HepG2 (cell line): ENCODE measurements around the gene WNT10A. TPM values are rescaled to one million over a fixed set of nuclear protein-coding genes. Genes with fewer than 3 reads are reported as not detected.

Experiments
- ATAC-seq: fragments of 200-7000 bp; cut with Tn5 transposase; 3 replicates; pipeline ENCODE4 v1.9.1; 2020; ENCODE audit warnings: mild to moderate bottlenecking, moderate library complexity
- BruUV-seq: library from RNA; stranded (reverse); fragments of 400-500 nt; replicated peaks from 2 replicates; lab custom pipeline; 2021; lab: Mats Ljungman, UMichigan
- CTCF ChIA-PET: fragments of 300-600 bp; formaldehyde crosslinking; extraction: SDS; loops from one replicate; lab custom pipeline; 2021; ENCODE audit warnings: low total read pairs, inconsistent platforms, low intra/inter-chr PET ratio; lab: Yijun Ruan, JAX
- POLR2A ChIA-PET: fragments of 350-600 bp; sonication (Branson Sonifier 250); formaldehyde crosslinking; loops from one replicate; lab custom pipeline; 2020; ENCODE audit warnings: antibody characterized with exemption, inconsistent platforms; lab: Yijun Ruan, JAX
- DNase-seq: peaks from one replicate; pipeline ENCODE4 v3.0.0-alpha.2; 2015; ENCODE audit warnings: low spot score
- FAIRE-seq: peaks from 3 replicates; lab custom pipeline; 2011; peaks lifted over from hg19 to GRCh38; lab: Jason Lieb, UNC
- H2AFZ ChIP-seq: one replicate; pipeline ENCODE4 v1.6.1; 2011; ENCODE audit warnings: low read length, inconsistent platforms
- H3K27ac ChIP-seq: fragments of 300-600 bp; 3 replicates; pipeline ENCODE4 v1.8.0; 2011; ENCODE audit warnings: mixed run types, mild to moderate bottlenecking, mixed read lengths, low read length, inconsistent platforms; ENCODE audit not compliant: insufficient read depth; ENCODE audit errors: extremely low read length
- H3K27me3 ChIP-seq, 2 experiments: fragments of 200-600 bp in 1 of 2; 2 replicates in 1 of 2; 3 replicates in 1 of 2; pipeline versions ENCODE4 v1.6.0 to v1.8.0; 2011; ENCODE audit warnings: low read length in 2 of 2, mild to moderate bottlenecking in 2 of 2, moderate library complexity in 2 of 2, inconsistent platforms in 1 of 2; ENCODE audit not compliant: insufficient read depth in 2 of 2, control insufficient read depth in 1 of 2
- H3K36me3 ChIP-seq, 2 experiments: fragments of 200-600 bp in 1 of 2; replicated peaks in 1 of 2; 2 replicates in 1 of 2; 3 replicates in 1 of 2; pipeline versions ENCODE4 v1.5.1 to v1.8.0; 2011; ENCODE audit warnings: low read length in 2 of 2, inconsistent platforms in 1 of 2; ENCODE audit not compliant: insufficient read depth in 2 of 2, control insufficient read depth in 1 of 2
- H3K4me1 ChIP-seq: 2 replicates; pipeline ENCODE4 v1.5.1; 2012; ENCODE audit warnings: low read length, inconsistent platforms; ENCODE audit not compliant: insufficient read depth
- H3K4me2 ChIP-seq: 2 replicates; pipeline ENCODE4 v1.6.0; 2011; ENCODE audit warnings: low read depth, low read length, inconsistent platforms
- H3K4me3 ChIP-seq, 3 experiments: fragments of 200-600 bp in 1 of 3; sonication (generic), shearing (Covaris generic) in 1 of 3; replicated peaks in 1 of 3; 2 replicates each; pipeline ENCODE4 v1.5.1; 2011 to 2016; ENCODE audit warnings: low read length in 3 of 3, inconsistent platforms in 2 of 3, low read depth in 2 of 3, mild to moderate bottlenecking in 2 of 3, control low read depth in 1 of 3, mixed read lengths in 1 of 3; ENCODE audit not compliant: insufficient read depth in 1 of 3
- H3K79me2 ChIP-seq: one replicate; pipeline ENCODE4 v1.6.1; 2011; ENCODE audit warnings: low read length, inconsistent platforms; ENCODE audit not compliant: insufficient read depth
- H3K9ac ChIP-seq: 2 replicates; pipeline ENCODE4 v1.6.0; 2011; ENCODE audit warnings: mild to moderate bottlenecking, low read depth, low read length, inconsistent platforms; ENCODE audit not compliant: insufficient read depth
- H3K9me3 ChIP-seq: 2 replicates; pipeline ENCODE4 v1.5.1; 2012; ENCODE audit warnings: mild to moderate bottlenecking, low read length
- H4K20me1 ChIP-seq: 2 replicates; pipeline ENCODE4 v1.6.0; 2011; ENCODE audit warnings: inconsistent platforms, mild to moderate bottlenecking, low read length, moderate library complexity; ENCODE audit not compliant: insufficient read depth
- ELF3 ChIP-seq: IDR thresholded peaks from 2 replicates; pipeline ENCODE4 v1.6.1; 2016; ENCODE audit warnings: missing genetic modification reagents, missing compliant biosample characterization
- EP300 ChIP-seq, 3 experiments: sonication (generic) in 1 of 3; formaldehyde crosslinking in 1 of 3; IDR thresholded peaks; 2 replicates each; pipeline versions ENCODE4 v1.5.1 to v1.6.1; 2011 to 2020; ENCODE audit warnings: low read depth in 2 of 3, low read length in 2 of 3, borderline replicate concordance in 1 of 3, improper control_type of control experiment in 1 of 3, mild to moderate bottlenecking in 1 of 3, missing genetic modification reagents in 1 of 3, moderate library complexity in 1 of 3
- EZH2 ChIP-seq: conservative IDR thresholded peaks from 2 replicates; pipeline ENCODE4 v1.6.1; 2012; ENCODE audit warnings: mild to moderate bottlenecking, low read depth, low read length, moderate library complexity
- FOXA3 ChIP-seq: IDR thresholded peaks from 2 replicates; pipeline ENCODE4 v1.6.1; 2016; ENCODE audit warnings: missing genetic modification reagents, missing compliant biosample characterization
- FOXM1 ChIP-seq: sonication (generic); formaldehyde crosslinking; IDR thresholded peaks from 2 replicates; pipeline ENCODE4 v1.5.0; 2020; ENCODE audit warnings: missing genetic modification reagents
- GRHL1 ChIP-seq: sonication (generic); formaldehyde crosslinking; conservative IDR thresholded peaks from 2 replicates; pipeline ENCODE4 v1.8.0; 2022; ENCODE audit warnings: missing genetic modification reagents
- RFXAP ChIP-seq: sonication (generic); formaldehyde crosslinking; IDR thresholded peaks from 2 replicates; pipeline ENCODE4 v1.4.0; 2020; ENCODE audit warnings: missing genetic modification reagents, borderline replicate concordance
- SCMH1 ChIP-seq: sonication (generic); formaldehyde crosslinking; IDR thresholded peaks from 2 replicates; pipeline ENCODE4 v1.9.0; 2021; ENCODE audit warnings: missing genetic modification reagents, mild to moderate bottlenecking, borderline replicate concordance
- ZBTB7B ChIP-seq: sonication (generic); formaldehyde crosslinking; IDR thresholded peaks from 2 replicates; pipeline ENCODE4 v1.4.0; 2020; ENCODE audit warnings: missing genetic modification reagents
- ZNF354B ChIP-seq: sonication (generic); formaldehyde crosslinking; IDR thresholded peaks from 2 replicates; pipeline ENCODE4 v1.8.0; 2022; ENCODE audit warnings: mild to moderate bottlenecking, missing genetic modification reagents
- ZNF639 ChIP-seq: conservative IDR thresholded peaks from 2 replicates; pipeline ENCODE4 v1.6.1; 2018; ENCODE audit warnings: missing genetic modification reagents
- WGBS: methylation state at CpG from one replicate; pipeline ENCODE4 v1.1.6; 2017; ENCODE audit warnings: low lambda C conversion rate; 5-methylcytosine and 5-hydroxymethylcytosine counted together
- in situ Hi-C: cut with HindIII; loops from 2 replicates; pipeline ENCODE4 v1.10.0; 2017; ENCODE audit warnings: low pct_unique_long_range_greater_than_20kb; ENCODE audit not compliant: extremely low pct_ligation_motif_present
- intact Hi-C: fragments of 100-400 bp; cut with micrococcal nuclease; formaldehyde crosslinking; loops from one replicate; pipeline ENCODE4 v1.10.0; 2022; ENCODE audit not compliant: unreplicated experiment
- polyA plus RNA-seq, 8 experiments: library from polyadenylated mRNA; depleted of rRNA in 3 of 8; stranded (reverse) in 7 of 8; unstranded in 1 of 8; fragments of >200 nt; fragmentation: Illumina TruSeq in 4 of 8; extraction: Trizol in 4 of 8; gene quantifications; 2 replicates each; pipeline versions ENCODE4 v1.2.1 to v1.2.3, GENCODE V29; 2011 to 2016; ENCODE audit warnings: low read depth in 4 of 8, missing spikeins in 1 of 8, mixed read lengths in 1 of 8; ENCODE audit not compliant: insufficient read depth in 1 of 8
- total RNA-seq, 5 experiments: library from RNA; depleted of rRNA; stranded (reverse); fragments of >200 nt; fragmentation: Illumina TruSeq; extraction: Trizol; gene quantifications; 2 replicates each; pipeline ENCODE4 v1.2.3, GENCODE V29; 2016; ENCODE audit warnings: low read depth in 1 of 5

The WNT10A gene
- total and polyA plus RNA-seq, 2 of the 13 experiments (the other 11 are each of a cell fraction or from before 2014, with no cell fraction given), result 0.03 TPM; not detected in 1

GRCh38 chr2:218857371-218858137 lies 23.1 kb upstream of the WNT10A start:
- no TSS peak for BruUV-seq
- TF ChIP-seq ELF3 (CRISPR knock-in tag), result no peak
- TF ChIP-seq FOXM1, result no peak
- TF ChIP-seq ZNF639 (CRISPR knock-in tag), result no peak
- no peak for TF ChIP-seq EP300 (IDR thresholded peaks at IDR 0.05; ENCODE audit: low read depth in 2 of 2, low read length in 2 of 2)
- TF ChIP-seq EP300 (CRISPR knock-in tag; IDR thresholded peaks at IDR 0.05; ENCODE audit: borderline replicate concordance), result no peak
- TF ChIP-seq ZNF354B (CRISPR knock-in tag), result no peak
- TF ChIP-seq SCMH1 (CRISPR knock-in tag), result no peak
- Histone ChIP-seq H3K9me3 (no peaks in the 10 kb centered on the region), H3K4me2 (no peak overlapping the region), H3K4me1 (peaks cover 37% of the 10 kb centered on the region), H2AFZ (no peak overlapping the region), H3K79me2 (no peaks in the 10 kb centered on the region), H3K27me3 (peaks cover 18 to 90% of the 10 kb centered on the region in 2 experiments), H3K4me3 (no peak overlapping the region), H3K27ac (no peak overlapping the region), H3K9ac (no peak overlapping the region), H3K36me3 (no peaks in the 10 kb centered on the region), H4K20me1 (no peaks in the 10 kb centered on the region; the same call in 1 of the 2 replicates)
- intact Hi-C loops, result no loop called here
- in situ Hi-C loops, result no loop called here
- DNase-seq (no peak), ATAC-seq (no peak), FAIRE-seq (no peak)
- 7% methylated on average over 10 of the region's 10 CpGs for WGBS
- ChIA-PET POLR2A (no interaction called here), CTCF (no interaction called here)

- ChIA-PET POLR2A (no interaction called here), CTCF (no interaction called here)
- DNase-seq, result no peak
Measured at GRCh38 chr2:218858138-218858445, 22.6 kb upstream of the WNT10A start.

More at GRCh38 chr2:218858138-218858445, 22.6 kb upstream of the WNT10A start:
- ATAC-seq (no peak), FAIRE-seq (no peak)
- Histone ChIP-seq H4K20me1 (no peaks in the 10 kb centered on the region; the same call in 1 of the 2 replicates), H3K4me1 (peaks cover 32% of the 10 kb centered on the region), H3K9me3 (no peaks in the 10 kb centered on the region), H3K4me3 (no peak overlapping the region), H3K4me2 (no peak overlapping the region), H3K9ac (no peak overlapping the region), H3K27me3 (peaks cover 18 to 89% of the 10 kb centered on the region in 2 experiments), H3K27ac (no peak overlapping the region), H3K79me2 (no peaks in the 10 kb centered on the region), H3K36me3 (no peaks in the 10 kb centered on the region)
- 9% methylated on average over 1 of the region's 1 CpG for WGBS
- no TSS peak for BruUV-seq
- intact Hi-C loops (no loop called here), in situ Hi-C loops (no loop called here)
- TF ChIP-seq EZH2, result 0 out of 2 replicates have a peak, but pooled peaks have one; percentile 3
- no peak for TF ChIP-seq RFXAP (CRISPR knock-in tag)
- TF ChIP-seq FOXA3, result no peak
- TF ChIP-seq GRHL1 (CRISPR knock-in tag), result no peak
- no peak for TF ChIP-seq ZBTB7B
- TF ChIP-seq, all 625 proteins: peak for 1
- H2AFZ ChIP-seq, result no peak overlapping the region
